Heart left ventricle (tissue), 16 donors: Measurements from ENCODE around the gene SLC4A2. TPM values are rescaled to one million over a fixed set of nuclear protein-coding genes. Genes with fewer than 3 reads are reported as not detected.

Experiments
- ATAC-seq, 4 donors: fragments of 200-7000 bp; cut with Tn5 transposase; one replicate each; pipeline ENCODE4 v1.9.1; 2020 to 2022; ENCODE audit warnings: moderate library complexity in 4 of 4, mild to moderate bottlenecking in 3 of 4, moderate number of reproducible peaks in 1 of 4
- DNase-seq, 5 donors: peaks; one replicate each; pipeline ENCODE4 v3.0.0-alpha.2; 2020
- H3K27ac ChIP-seq, 12 donors: fragments of 200-600 bp; sonication (generic) in 4 of 12; one replicate each; pipeline versions ENCODE4 v1.5.0 to v1.8.0; 2016 to 2022; ENCODE audit warnings: mild to moderate bottlenecking in 2 of 12
- H3K27me3 ChIP-seq, 9 donors: fragments of 200-600 bp; sonication (generic) in 2 of 9; one replicate each; pipeline versions ENCODE4 v1.5.1 to v1.8.0; 2016 to 2022; ENCODE audit warnings: mild to moderate bottlenecking in 3 of 9
- H3K36me3 ChIP-seq, 9 donors: fragments of 200-600 bp; sonication (generic) in 2 of 9; one replicate each; pipeline versions ENCODE4 v1.5.0 to v1.8.0; 2018 to 2022; ENCODE audit warnings: mild to moderate bottlenecking in 2 of 9
- H3K4me1 ChIP-seq, 12 donors: fragments of 200-600 bp; sonication (generic) in 4 of 12; one replicate each; pipeline versions ENCODE4 v1.5.0 to v1.8.0; 2016 to 2022; ENCODE audit warnings: mild to moderate bottlenecking in 3 of 12
- H3K4me3 ChIP-seq, 12 donors: fragments of 200-600 bp; sonication (generic) in 4 of 12; one replicate each; pipeline versions ENCODE4 v1.5.0 to v1.8.0; 2017 to 2022; ENCODE audit warnings: mild to moderate bottlenecking in 9 of 12, moderate library complexity in 4 of 12
- H3K9me3 ChIP-seq, 12 donors: fragments of 200-600 bp; sonication (generic) in 4 of 12; one replicate each; pipeline versions ENCODE4 v1.5.0 to v1.8.0; 2016 to 2022; ENCODE audit warnings: mild to moderate bottlenecking in 1 of 12
- POLR2A ChIP-seq, 2 donors: fragments of 450-650 bp; IDR thresholded peaks; one replicate each; pipeline ENCODE4 v1.6.1; 2017; ENCODE audit warnings: antibody characterized with exemption in 2 of 2, mild to moderate bottlenecking in 2 of 2, moderate library complexity in 2 of 2
- WGBS, 4 donors: extraction: QIAGEN DNeasy Blood & Tissue Kit in 2 of 4; methylation state at CpG; one replicate each; pipeline versions ENCODE4 v1.1.5 to v1.1.7; 2013 to 2018; 5-methylcytosine and 5-hydroxymethylcytosine counted together
- intact Hi-C, 10 donors: fragments of 100-400 bp; cut with DNase I; formaldehyde crosslinking; loops; one replicate each; pipeline versions ENCODE4 v1.11.1 to v1.14.2; 2022
- polyA plus RNA-seq, 2 donors: library from polyadenylated mRNA; stranded (reverse); fragments of 200-250 nt; gene quantifications; one replicate each; pipeline ENCODE4 v1.2.3, GENCODE V29; 2013
- total RNA-seq, 9 donors: library from RNA; depleted of rRNA in 2 of 9; stranded (reverse); fragments of >200 nt in 2 of 9; fragmentation: NEBNext Ultra II Directional in 3 of 9; extraction: Animal tissue kit (Norgen Biotek cat#: 25700) in 3 of 9; gene quantifications; one replicate each; pipeline versions ENCODE4 v1.1.0 to v1.2.4, GENCODE V29; 2016 to 2023
- TF ChIP-seq, protein P1 (sequence below), 12 donors: fragments of 200-600 bp; sonication (generic) in 4 of 12; IDR thresholded peaks; one replicate each; pipeline versions ENCODE4 v1.5.0 to v1.8.0; 2018 to 2022; ENCODE audit warnings: antibody characterized with exemption in 12 of 12, mild to moderate bottlenecking in 5 of 12
- donor health status: ischemic (EF 13 %, LVEDD 7.1; RV severe dilation, severe dysfunction).
- donor health status: healthy with polysubstance abuse.
- donor health status: DM: no; HTN: yes; CAD: no.
- donor health status: DM: no; HTN: no; CAD: no.
- donor health status: ischemic (EF 25% LVEDD 6.9; RV normal size, moderate dysfunction).
- donor health status: ischemic (EF 25% LVEDD 5.7; RV mildly dilated, moderate dysfunction).
- donor health status: healthy.
- donor health status: DM: yes; HTN: yes; CAD: no.
- donor health status: ischemic (EF 35%, LVEDD 5.7; RV mildly dilated, moderate dysfunction).
- donor health status: nonischemic (EF 11% LVEDD 7.7; RV severe dilation, severe dysfunction).
- donor health status: DM: yes; HTN: yes; CAD: no.
- donor health status: PGD.
- donor health status: ischemic (EF 29% LVEDD 5.4; RV normal size, mild dysfunction).
- donor health status: nonischemic (EF 23%, LVEDD 6.1; RV moderate dilation, normal function).

Gene SLC4A2
- total and polyA plus RNA-seq, 11 donors: 44.1 to 113 (median 68.3) TPM

- peaks cover 0 to 37% (median 34%) of the 10 kb centered on the region in 9 donors for H3K36me3 ChIP-seq
- intact Hi-C loops: loop anchor here in 4 of 10 donors (10.0 kb wide), 3 partner anchors 51 to 221 kb away; partner anchors contain the start of genes ABCB8 (in 1 of the 4) and ATG9B (in 1 of the 4)
- H3K27me3 ChIP-seq: peaks cover 0 to 5% (median 0%) of the 10 kb centered on the region in 9 donors
- H3K4me3 ChIP-seq: peak overlapping the region in 7 of 12 donors; percentile 9 to 50 (median 34)
- ATAC-seq (peak in 1 of 4 donors; percentile 6), DNase-seq (no peak)
- peaks cover 0 to 25% (median 13%) of the 10 kb centered on the region in 12 donors for H3K4me1 ChIP-seq
- no peaks in the 10 kb centered on the region for H3K9me3 ChIP-seq
- peak overlapping the region in 1 of 12 donors; percentile 38 for H3K27ac ChIP-seq
- TF ChIP-seq, protein P1, sequence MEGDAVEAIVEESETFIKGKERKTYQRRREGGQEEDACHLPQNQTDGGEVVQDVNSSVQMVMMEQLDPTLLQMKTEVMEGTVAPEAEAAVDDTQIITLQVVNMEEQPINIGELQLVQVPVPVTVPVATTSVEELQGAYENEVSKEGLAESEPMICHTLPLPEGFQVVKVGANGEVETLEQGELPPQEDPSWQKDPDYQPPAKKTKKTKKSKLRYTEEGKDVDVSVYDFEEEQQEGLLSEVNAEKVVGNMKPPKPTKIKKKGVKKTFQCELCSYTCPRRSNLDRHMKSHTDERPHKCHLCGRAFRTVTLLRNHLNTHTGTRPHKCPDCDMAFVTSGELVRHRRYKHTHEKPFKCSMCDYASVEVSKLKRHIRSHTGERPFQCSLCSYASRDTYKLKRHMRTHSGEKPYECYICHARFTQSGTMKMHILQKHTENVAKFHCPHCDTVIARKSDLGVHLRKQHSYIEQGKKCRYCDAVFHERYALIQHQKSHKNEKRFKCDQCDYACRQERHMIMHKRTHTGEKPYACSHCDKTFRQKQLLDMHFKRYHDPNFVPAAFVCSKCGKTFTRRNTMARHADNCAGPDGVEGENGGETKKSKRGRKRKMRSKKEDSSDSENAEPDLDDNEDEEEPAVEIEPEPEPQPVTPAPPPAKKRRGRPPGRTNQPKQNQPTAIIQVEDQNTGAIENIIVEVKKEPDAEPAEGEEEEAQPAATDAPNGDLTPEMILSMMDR (IDR thresholded peaks at IDR 0.05): no peak
- no peak for TF ChIP-seq POLR2A (IDR thresholded peaks at IDR 0.05)
- WGBS, 4 donors: 81 to 86% (median 84%) methylated on average over 13 to 14 of the region's 14 CpGs
Measured at GRCh38 chr7:151115836-151116418, 56.5 kb downstream of the SLC4A2 start.

- H3K27ac ChIP-seq: no peak overlapping the region
- 92 to 97% (median 94%) methylated on average over 27 of the region's 27 CpGs for WGBS, 4 donors
- TF ChIP-seq POLR2A (IDR thresholded peaks at IDR 0.05): no peak
- TF ChIP-seq, protein P1 (IDR thresholded peaks at IDR 0.05): no peak
- no peaks in the 10 kb centered on the region for H3K9me3 ChIP-seq
- H3K27me3 ChIP-seq: peaks cover 0 to 5% (median 0%) of the 10 kb centered on the region in 9 donors
- peaks cover 0 to 24% (median 9%) of the 10 kb centered on the region in 12 donors for H3K4me1 ChIP-seq
- ATAC-seq (no peak), DNase-seq (peak in 1 of 5 donors; percentile 58)
- intact Hi-C loops: loop anchor here in 4 of 10 donors (10.0 kb wide), 3 partner anchors 52 to 222 kb away; partner anchors contain the start of genes ABCB8 (in 1 of the 4) and ATG9B (in 1 of the 4)
- H3K4me3 ChIP-seq: no peak overlapping the region
- H3K36me3 ChIP-seq: peaks cover 0 to 46% (median 39%) of the 10 kb centered on the region in 9 donors
Measured at GRCh38 chr7:151116603-151117440, 57.4 kb downstream of the SLC4A2 start.

DNA sequence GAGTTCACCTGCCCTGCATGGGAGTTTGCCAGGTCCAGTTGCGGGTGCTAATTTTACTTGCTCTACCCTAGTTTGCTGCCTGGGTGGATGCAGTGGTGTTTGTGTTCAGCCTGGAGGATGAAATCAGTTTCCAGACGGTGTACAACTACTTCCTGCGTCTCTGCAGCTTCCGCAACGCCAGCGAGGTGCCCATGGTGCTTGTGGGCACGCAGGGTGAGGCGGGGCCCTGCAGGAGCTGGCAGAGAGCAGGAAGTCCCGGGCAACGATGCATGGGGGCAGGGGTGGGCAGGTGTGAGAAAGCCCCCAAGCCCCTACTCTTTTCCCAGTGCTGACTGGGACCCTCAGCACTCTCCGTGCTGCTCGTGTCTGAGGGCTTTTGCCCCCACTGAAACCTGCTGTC, 58.2 kb downstream of the SLC4A2 start:
- 88 to 93% (median 90%) methylated on average over 12 of the region's 12 CpGs for WGBS, 4 donors
- no peak for TF ChIP-seq POLR2A (IDR thresholded peaks at IDR 0.05)
- TF ChIP-seq, protein P1 (IDR thresholded peaks at IDR 0.05): no peak
- no peak for ATAC-seq
- intact Hi-C loops: loop anchor here in 4 of 10 donors (10.0 kb wide), 3 partner anchors 53 to 223 kb away; partner anchors contain the start of genes ABCB8 (in 1 of the 4) and ATG9B (in 1 of the 4)
- Histone ChIP-seq H3K27ac (no peak overlapping the region), H3K36me3 (peaks cover 0 to 52% (median 43%) of the 10 kb centered on the region in 9 donors), H3K4me1 (peaks cover 0 to 24% (median 9%) of the 10 kb centered on the region in 12 donors), H3K27me3 (peaks cover 0 to 5% (median 0%) of the 10 kb centered on the region in 9 donors), H3K9me3 (no peaks in the 10 kb centered on the region), H3K4me3 (no peak overlapping the region)
- DNase-seq: no peak
